K562 (cell line): ENCODE results near the gene MPPED2.

Experiments
- HMG20B ChIP-seq: fragments of 250-450 bp; sonication (Bioruptor Pico); IDR thresholded peaks from 2 replicates; pipeline ENCODE4 v1.5.0; 2021; ENCODE audit warnings: mild to moderate bottlenecking
- POLR2H ChIP-seq: IDR thresholded peaks from 2 replicates; pipeline ENCODE4 v1.6.1; 2016; ENCODE audit warnings: missing genetic modification characterization, low read depth, mild to moderate bottlenecking, control low read depth, missing compliant biosample characterization, moderate library complexity

GRCh38 chr11:30432716-30433115, 153.4 kb downstream of the MPPED2 start:
- no peak for TF ChIP-seq POLR2H
- no peak for TF ChIP-seq HMG20B (CRISPR knock-in tag)
